Epithelial cell of proximal tubule (primary cell): Measurements from ENCODE around the gene ARHGAP26. TPM values are rescaled to one million over a fixed set of nuclear protein-coding genes. Genes with fewer than 3 reads are reported as not detected.

ENCODE experiments used
- DNase-seq: peaks from one replicate; pipeline ENCODE4 v3.0.0-alpha.2; 2011; ENCODE audit warnings: low read depth
- H3K4me3 ChIP-seq: 2 replicates; pipeline ENCODE4 v1.5.1; 2011; ENCODE audit warnings: low read depth, mild to moderate bottlenecking, low read length
- CTCF ChIP-seq: conservative IDR thresholded peaks from 2 replicates; pipeline ENCODE4 v1.5.1; 2012; ENCODE audit warnings: low read depth, mild to moderate bottlenecking, low read length
- total RNA-seq: library from RNA; depleted of rRNA; stranded (reverse); fragments of >200 nt; gene quantifications from 2 replicates; pipeline ENCODE4 v1.2.3, GENCODE V29; 2015

ARHGAP26 gene
- total RNA-seq, 1 donor from 2014 or later: 7.0 TPM

GRCh38 chr5:143076377-143076776 is 306.2 kb downstream of the ARHGAP26 start:
- TF ChIP-seq CTCF: no peak
- no peak overlapping the region for H3K4me3 ChIP-seq
- no peak for DNase-seq

GRCh38 chr5:143077453-143078103 is 307.4 kb downstream of the ARHGAP26 start:
- no peak for TF ChIP-seq CTCF
- no peak overlapping the region for H3K4me3 ChIP-seq
- no peak for DNase-seq

GRCh38 chr5:143078313-143078712 is 308.1 kb downstream of the ARHGAP26 start:
- TF ChIP-seq CTCF: no peak
- DNase-seq: no peak
- H3K4me3 ChIP-seq: no peak overlapping the region

- TF ChIP-seq CTCF: no peak
- DNase-seq: no peak
- H3K4me3 ChIP-seq: no peak overlapping the region
Observed at GRCh38 chr5:143078971-143079370, 308.8 kb downstream of the ARHGAP26 start.

GRCh38 chr5:143080407-143080806 is 310.2 kb downstream of the ARHGAP26 start:
- DNase-seq: no peak
- no peak for TF ChIP-seq CTCF
- H3K4me3 ChIP-seq: no peak overlapping the region

GRCh38 chr5:143080982-143081381 is 310.8 kb downstream of the ARHGAP26 start:
- TF ChIP-seq CTCF: no peak
- H3K4me3 ChIP-seq: no peak overlapping the region
- DNase-seq: no peak

- no peak for TF ChIP-seq CTCF
- DNase-seq: no peak
- H3K4me3 ChIP-seq: no peak overlapping the region
Observed at GRCh38 chr5:143083006-143083405, 312.8 kb downstream of the ARHGAP26 start.
